GM19455 (cell line): ENCODE results near the gene GADD45G.

Source experiments
- ATAC-seq: cut with Tn5 transposase; IDR thresholded peaks from one replicate; pipeline ENCODE4 v1.9.1; 2021; ENCODE audit not compliant: unreplicated experiment

GADD45G gene

DNA sequence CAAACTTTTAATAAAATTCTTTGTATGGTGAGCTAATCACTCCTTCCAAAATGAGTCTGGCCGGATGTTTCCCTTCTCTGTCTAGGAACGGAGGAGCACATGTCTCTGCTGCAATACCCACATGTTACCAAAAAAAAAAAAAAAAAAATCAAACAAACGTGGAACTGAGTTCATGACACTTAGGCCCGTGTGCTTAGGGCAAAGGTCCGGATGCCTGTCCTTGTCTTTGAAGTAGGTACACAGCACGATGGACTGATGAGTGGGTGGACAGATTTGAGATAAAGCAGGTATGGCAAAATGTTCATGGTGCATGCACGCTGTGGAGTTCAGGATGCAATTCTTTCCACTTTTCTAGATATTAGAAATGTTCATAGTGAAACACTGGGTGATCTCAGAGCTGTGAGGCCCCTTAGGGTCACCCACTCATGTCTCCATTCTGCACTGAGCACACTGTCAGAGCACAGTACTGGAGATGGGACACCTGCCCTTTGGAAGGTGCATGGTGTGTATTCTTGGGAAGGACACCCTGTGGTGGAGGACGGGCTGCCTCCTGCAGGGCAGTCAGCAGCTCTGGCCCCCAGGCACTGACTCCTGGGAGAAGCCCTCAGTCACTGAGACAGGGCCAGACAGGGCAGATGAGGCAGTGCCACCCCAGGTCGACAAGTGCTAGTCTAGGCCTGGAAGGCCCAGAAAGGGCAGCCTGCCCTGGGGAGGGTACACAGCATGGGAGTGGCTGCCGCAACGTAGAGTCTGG lies 43.6 kb downstream of the GADD45G start:
- ATAC-seq = no peak

DNA sequence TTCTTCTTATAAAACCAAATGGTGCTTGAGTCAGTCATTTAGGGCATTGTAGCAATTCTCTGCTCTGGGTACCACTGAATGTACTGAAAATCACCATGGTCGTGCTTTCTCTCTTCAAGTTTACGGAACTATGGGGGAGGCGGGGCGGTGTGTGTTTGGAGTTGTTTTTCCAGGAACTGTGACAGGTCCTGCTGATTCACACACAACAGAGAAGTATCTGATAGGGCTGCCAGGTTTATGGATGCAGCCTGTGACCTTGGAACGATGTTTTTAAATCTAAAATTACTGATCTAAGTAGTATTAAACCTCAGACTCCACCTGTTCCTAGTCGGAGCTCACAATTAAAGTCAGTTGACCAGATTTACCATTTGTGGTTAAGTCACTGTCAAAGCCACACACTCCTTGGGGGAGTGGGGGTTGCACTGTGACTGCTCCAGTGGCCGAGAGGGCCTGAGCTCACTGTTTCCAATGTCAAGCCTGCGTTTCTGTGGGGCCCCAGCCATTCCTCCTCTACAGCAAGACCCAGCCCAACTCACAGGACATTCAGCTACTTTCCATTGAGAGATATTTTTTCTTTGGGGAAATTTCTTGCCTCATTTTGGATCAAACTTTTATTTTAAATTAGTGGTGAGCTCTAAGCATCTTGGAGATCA lies 44.4 kb downstream of the GADD45G start:
- ATAC-seq = no peak

DNA sequence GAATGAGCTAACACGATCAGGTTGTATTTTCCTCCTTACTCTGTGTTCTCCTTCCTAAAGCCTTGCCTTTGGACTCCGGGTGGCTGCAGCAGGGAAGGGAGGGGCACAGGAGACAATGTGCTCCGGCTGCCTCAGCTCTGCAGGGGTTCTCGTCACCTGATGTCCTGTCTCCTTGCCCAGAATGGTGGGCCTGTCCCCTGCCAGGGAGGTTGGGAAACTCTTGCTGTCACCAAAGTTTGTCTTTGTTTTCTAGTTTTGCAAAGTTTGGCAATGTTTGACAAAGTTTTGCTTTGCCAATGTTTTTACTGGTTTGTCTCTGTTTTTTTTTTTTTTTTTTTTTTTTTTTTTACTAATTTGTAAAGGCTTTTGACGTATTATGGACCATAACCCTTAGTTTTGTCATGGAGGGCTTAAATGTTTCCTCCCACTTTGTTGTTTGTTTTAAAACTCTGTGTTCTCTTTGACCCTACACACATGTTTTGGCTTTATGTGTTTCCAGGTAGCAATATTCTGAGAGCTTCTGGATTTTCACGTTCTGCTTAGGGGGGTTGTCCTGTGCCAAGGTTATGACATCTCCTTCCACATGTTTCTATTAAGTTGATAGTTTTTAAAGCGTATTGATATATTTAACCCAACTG lies 49.3 kb downstream of the GADD45G start:
- no peak for ATAC-seq

DNA sequence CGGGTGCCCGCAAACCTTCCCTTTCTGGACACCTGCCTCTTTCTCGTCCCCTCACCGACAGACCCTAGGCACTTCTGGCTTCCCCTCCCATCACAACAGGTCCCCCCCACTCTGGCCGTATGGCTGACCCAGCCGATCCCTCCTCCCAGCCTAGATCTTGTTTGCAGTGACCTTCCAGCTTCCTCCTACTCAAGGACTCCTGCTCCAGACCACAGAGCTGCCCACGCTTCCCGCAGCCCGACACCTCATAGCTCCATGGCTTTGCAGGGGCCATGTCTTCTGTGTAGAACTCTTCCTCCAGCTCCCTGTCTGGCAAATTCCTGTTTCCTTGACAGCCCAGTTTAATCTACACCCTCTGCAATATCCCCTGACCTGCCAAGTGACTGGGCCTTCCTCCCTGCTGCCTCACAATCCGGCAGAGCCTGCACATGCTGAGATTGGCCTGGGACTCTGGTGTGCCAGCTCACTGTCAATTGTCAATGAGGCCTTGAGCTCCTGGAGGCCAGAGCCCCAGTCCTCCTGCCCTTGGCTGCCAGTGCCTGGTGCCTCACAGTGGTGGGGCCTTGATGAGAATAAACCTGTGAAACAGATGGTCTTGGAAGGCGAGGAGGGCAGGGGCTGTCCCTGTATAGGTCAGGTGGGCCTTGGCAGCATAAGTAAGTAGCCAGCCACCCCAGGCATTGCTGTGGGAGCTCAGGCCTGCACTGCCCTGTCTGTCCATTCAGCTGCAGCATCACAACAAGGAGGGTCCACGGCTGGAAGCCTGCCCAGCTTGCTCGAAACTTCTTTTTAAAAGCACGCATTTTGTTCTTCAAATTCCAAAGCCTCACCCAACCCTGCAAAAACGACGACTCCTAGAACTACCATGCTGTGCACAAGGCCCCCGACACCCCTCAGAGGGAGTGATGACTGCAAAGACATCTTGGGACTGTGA lies 50.5 kb downstream of the GADD45G start:
- ATAC-seq = no peak
